GM10847 (cell line): ENCODE data around the gene BACH1.

Experiments used
- POLR2A ChIP-seq: IDR thresholded peaks from 2 replicates; pipeline ENCODE4 v1.6.1; 2011; ENCODE audit not compliant: insufficient read length; ENCODE audit errors: extremely low read depth

BACH1 gene

DNA sequence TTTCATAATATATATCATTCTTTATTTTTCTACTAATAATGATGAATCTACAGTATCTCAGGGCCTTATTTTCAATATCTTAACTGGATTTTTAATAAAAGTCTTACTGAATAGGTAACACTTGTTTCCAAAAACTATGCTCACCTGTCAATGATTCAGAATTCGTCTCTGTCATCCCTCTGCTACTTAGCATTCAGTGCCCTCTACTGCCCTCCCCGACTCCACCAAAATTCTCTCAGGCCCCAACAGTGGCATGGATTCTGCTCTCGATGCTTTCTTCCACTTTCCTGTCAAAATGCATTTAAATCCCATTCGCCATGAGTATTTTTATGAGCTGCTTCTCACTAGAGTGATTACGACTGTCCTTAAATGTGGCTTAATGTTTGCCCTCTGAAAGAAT lies 10.5 kb upstream of the BACH1 start:
- no peak for TF ChIP-seq POLR2A

DNA sequence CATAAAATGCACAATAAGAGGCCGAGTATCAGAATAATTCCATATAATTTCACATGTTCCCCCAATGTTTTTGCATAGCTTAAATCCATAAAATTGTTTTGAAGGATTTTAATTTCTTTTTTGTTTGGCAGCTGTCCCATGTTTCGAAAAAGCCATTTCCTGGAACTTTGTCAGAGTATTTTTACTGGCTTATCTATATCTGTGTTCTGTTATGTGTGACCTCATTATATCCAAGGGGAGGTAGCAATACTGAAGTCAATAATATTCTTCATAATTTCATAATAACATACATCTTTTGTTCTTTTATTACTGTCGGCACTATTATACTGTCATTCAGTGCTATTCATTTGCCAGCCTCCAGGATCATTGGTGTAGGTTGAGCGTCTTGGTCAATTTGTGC lies 9.4 kb upstream of the BACH1 start:
- TF ChIP-seq POLR2A, result no peak

DNA sequence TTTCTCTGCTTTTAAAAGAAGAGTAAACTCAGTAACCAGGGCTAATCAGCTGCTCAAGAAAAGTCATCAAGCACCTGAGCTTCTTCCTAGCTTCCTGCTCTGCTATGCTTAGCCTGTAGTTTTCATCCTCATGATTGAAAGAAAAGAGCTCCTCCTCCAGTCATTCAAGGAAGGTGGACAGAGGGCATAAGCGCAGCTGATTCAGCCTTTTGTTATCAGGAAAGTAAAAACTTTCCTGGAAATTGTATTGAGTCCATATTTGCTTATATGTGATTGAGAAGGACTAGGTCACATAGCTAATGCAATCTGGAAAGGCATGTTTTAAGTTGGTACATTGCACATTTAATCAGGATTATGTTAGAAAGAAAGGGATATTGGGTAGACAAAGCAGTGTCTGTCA lies 8.5 kb upstream of the BACH1 start:
- no peak for TF ChIP-seq POLR2A

DNA sequence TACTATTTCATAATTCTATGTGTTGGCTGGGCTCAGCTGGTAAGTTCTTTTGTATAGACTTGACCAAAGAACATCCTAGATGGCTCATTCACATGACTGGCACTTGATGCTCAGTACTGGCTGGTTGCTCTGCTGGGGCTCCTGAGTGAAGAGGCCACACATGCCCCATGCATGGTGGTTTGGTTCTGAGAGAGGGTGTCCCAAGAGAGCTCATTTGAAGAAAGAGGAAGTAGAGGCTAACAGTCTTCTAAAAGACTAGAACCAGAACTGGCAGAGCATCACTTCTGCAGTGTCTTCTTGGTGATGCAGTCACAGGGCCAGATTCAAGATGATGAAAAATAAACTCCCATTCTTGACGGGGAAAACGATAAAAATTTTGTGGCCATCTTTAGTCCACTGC lies 5.2 kb upstream of the BACH1 start:
- no peak for TF ChIP-seq POLR2A

DNA sequence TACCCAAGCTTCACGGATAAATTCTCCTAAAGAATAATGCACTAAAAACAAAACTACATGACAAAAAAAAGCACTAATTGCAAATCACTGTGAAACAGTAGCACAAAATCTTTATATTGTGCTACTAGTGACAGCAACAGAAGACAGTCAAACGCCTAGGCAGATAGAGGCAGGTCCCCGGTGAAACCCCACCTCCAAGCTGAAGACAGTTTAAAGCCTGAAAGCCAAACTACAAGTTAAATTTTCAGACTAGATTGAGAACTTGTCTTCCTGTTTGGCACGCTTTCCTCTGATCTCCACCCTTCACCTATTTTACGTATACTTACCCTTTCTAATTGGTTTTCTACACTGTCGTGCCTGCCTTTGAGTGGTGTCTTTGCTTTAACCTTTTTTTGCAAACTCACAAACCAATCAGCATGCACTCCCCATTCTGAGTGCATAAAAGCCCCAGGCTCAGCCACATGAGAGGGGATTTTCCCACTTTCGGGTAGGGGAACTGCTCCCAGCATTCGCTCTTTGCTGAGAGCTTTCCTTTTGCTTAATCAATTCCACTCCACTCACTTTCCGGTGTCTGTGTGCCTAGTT lies 3.6 kb upstream of the BACH1 start:
- no peak for TF ChIP-seq POLR2A

DNA sequence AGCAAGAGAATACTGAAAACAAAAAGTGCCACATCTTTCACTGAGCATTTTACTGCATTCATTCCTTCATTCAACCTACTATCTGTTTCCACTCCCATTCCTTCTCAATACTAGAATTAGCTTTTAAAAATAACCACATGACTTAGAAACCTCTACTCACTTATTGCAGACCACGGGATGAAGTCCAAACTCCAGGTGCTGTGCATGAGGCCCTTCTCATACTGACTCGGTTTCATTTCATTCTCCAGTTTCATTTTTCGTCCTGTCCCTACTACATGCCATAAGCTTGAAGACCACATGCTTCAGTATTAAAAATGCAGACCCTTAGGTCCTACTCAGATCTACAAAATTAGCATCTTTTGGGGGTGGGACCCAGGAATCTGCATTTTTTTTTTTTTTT lies 2.3 kb upstream of the BACH1 start:
- no peak for TF ChIP-seq POLR2A

DNA sequence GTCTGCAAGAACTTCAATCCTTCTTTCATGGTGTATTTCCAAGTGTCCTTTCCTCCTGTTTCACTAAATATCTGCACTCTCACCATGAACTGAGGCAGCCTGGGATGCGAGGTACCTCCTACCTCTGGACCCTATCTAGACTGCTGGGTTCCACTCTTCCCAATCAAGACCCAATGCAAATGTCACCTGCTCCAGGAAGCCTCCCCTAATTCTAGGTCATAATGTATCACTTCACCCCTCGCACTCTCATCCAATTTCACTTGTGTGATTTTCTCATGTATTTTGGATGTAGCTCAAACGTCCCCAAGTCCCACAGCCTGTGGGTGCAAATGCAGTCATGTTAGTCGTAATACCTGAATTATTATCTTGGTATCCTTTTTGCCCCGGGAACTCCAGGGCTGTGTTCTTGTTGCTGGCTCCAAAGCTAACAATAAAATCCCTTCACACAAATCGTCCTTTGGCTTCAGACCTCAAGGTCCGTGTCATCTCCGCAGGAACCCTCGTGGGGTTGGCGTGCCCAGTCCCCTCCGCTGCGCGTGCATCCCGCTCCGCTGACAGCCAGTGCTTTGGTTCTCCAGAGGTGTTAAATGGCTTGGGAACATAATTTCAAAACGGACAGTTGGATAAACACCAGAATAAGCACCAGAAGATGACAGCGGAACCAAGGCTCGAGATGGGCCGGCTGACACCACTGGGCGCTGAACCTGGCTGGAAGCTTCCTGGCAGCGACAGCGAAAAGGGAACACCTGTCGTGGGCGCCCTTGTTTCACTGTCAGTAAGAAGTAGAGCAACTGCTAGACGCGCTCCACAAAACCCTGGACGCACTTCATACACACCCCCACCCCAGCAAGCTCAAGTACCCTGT lies 1.0 kb upstream of the BACH1 start:
- TF ChIP-seq POLR2A, result no peak

DNA sequence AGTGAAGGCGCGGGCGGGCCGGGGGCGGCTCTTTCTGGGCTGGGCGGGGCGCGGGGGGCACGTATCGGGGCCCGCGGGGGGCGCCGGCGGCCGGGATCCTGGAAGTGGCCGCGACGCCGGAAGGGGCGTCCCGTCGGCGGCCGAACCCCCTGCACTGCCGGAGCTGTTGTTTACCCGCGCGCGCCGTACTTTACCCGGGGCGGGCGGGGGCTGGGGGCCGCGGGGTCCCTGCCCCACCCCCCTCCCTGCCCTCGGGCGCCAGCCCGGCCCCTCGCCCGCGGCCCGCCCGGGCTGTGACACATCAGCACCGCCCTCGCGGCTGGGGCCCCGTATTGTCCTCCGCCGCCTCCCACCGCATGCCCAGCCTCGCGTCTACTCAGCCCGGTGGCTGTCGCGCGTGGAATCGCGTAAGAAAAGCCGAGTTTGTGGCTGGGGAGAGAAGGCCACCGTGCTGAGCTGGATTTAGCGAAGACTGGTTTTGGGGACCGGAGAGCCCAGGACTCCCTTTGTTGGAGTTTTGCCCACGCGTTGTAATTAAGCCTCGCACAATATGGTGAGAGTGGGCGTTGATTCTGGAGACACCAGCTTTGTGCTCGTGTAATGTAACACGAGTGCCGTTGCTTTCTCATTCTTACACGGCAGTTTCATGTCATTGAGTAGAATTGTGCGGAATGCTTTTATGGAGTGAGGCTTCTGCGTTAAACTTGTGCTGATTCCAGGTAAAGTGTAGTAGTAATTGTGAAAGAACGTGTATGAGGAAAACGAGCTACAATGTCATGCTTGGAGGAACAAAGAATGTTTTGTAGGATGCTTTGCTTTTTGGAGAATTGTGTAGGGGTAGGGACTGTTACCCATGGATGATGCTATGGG lies 559 bp downstream of the BACH1 start:
- TF ChIP-seq POLR2A, result peak; percentile 17

DNA sequence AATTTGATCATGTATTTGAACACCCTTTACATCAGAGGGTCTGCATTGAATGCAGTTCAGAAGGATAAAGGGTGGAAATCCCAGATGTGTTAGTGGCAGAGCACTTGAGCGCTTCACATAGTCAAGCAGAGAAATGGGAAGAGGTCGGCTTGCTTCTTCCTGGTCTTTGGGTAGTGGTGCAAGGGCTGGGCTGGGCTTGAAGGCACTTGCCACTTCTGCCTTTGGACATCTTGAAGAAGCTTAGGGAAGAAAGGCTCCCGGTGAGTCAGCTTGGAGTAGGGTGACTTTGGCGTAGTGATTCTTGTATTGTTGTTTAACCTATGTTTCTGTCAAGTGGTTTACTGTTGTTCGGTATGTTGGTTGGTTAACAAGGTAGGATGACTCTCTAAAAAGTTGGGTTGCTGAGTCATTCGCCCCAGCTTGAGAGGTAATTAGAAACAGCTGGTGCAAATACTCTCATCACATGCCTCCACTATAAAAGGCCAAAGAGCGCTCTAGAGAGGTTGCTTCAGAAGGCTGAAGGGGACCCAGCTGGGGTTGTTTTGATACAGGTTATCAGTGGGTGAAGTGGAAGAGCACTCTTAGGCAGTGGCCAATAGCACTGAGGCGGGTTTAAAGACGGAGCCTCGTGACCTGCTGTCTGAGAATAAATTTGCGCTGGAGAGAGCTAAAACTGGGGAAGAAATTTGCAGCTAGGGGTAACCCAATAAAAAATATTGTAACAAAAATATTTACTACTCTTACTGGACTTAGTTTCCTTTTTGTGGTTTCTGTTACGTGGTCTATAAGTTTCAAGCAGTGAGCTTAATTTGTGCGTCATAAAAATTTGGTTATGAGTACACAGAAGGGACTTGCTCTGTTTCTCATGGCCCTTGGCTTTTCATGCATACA lies 1.4 kb downstream of the BACH1 start:
- no peak for TF ChIP-seq POLR2A

DNA sequence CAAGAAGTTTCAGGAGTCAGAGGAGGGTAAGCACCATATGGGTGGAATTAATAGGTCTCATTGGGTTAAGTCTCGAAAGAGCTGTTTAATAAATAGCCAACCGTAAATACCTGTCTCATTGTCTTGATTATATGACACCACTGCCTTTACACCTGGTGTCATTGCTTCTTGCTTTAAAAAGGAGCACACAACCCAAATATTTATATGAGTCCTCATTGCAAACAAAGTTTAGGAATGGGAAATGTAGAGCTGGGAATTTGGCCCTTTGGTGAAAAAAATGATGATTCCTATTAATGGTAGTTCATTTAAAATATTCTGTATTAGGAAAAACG lies 2.1 kb downstream of the BACH1 start:
- TF ChIP-seq POLR2A, result no peak

DNA sequence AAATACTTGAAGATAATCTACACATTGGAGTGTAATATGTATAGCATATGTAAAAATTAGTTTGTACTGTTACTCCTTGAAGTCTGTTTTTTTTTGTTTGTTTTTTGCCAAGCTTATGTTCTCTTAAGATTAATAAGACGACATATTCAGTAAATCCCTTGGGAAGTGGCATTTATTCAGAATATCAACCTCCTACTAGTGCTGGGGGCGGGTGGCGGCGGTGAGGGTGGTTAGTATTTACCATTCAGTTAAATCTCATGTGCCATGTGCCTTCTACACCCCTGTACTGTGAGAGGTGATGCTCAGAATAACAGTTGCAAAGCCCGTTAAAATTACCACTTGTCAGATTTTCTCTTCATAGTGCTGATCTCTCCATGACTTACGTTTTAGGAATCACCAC lies 3.0 kb downstream of the BACH1 start:
- no peak for TF ChIP-seq POLR2A

DNA sequence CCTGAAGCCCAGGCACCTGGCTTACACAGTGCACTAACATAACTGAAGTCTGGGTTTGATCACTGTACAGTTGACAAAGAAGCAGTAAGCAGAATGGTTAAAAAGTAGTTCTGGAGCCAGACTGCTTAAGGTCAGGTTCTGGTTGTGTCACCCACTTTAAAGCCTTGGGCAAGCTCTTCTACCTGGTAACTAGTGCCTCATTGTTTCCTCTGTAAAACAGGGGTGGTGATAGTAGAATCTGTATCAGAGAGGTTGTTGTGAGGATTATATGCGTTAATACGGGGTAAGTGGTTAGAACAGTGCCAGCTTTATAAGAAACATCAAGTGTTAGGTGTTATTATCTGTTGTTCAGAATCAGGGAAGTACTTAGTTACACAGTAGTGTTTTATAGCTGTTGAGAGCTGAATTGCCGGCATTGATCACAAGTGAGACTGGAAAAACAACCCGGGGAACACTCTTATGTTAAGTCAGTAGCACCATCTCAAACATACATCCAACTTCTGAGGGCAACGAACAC lies 3.7 kb downstream of the BACH1 start:
- TF ChIP-seq POLR2A, result no peak

DNA sequence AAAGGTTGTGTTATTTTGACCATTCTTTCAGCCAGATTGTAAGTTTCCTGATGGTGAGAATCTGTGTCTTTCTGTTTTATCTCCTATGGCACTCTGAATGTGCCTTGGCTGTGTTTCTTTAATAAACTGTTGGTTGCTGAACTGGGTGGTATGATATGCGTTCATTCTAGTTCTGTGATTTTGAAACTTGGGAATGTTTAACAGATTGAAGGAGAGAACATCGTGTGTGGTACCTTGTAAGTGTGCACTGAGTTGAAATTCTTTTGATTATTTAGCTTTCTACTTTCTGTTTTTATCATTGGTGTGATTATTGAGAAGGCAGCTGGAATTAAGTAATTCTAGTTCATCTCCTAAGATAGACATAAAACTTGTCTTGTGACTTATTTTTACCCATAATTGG lies 4.6 kb downstream of the BACH1 start:
- no peak for TF ChIP-seq POLR2A

DNA sequence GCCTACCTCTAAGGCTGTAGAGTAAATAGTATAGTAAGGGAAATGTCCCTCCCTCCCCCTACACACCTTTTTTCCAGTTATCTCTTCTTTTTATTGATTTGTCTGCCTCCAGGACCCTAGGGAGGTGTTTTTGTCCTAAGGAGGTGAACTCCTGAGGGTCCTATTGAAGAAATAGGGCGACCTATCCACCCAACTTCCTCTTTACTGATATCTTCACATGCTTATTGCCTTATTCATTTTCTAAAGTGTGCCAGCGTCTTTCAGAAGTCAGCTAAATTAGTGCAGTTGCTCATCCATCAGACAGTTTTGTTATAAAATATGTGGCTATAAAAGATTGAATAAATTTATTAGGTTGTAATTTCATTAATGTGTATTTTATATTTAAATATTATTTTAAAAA lies 5.9 kb downstream of the BACH1 start:
- no peak for TF ChIP-seq POLR2A

DNA sequence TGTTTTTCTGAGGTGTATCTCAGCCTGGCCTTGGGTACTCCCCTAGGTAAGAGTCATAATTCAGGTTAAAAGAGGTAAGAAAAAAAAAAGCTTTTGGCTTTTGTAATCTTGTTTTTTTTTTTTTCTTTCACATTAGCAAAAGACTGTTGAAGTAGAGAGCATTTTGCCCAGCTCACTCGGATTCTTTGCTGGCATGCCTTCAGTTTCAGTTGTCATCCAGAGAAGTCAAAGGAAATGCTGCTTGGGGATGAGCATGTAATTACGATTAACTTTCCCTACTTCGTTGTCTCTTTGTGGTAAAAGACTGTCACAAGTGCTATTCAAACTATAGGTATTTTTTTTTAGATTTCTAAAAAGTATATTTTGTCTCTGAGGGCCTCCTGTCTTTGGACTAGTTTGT lies 6.3 kb downstream of the BACH1 start:
- no peak for TF ChIP-seq POLR2A

DNA sequence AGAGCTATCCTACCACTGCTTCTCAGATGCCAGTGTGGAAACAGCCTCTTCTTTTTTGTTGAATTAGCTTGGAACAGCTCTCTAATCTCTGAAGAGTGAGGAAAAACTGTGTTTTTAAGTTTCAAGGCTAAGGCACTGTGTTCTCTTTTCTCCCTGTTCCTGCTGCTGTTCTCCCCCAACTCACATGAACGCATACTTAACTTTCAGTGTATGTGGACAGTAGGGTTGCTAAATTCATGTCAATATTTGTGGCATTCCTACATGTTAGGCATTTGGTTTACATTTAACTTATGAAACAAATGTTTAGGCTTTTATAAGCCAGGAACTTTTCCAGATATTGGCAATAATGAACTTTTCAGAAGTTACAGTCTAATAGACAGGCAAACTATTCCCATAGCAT lies 6.8 kb downstream of the BACH1 start:
- TF ChIP-seq POLR2A, result no peak

DNA sequence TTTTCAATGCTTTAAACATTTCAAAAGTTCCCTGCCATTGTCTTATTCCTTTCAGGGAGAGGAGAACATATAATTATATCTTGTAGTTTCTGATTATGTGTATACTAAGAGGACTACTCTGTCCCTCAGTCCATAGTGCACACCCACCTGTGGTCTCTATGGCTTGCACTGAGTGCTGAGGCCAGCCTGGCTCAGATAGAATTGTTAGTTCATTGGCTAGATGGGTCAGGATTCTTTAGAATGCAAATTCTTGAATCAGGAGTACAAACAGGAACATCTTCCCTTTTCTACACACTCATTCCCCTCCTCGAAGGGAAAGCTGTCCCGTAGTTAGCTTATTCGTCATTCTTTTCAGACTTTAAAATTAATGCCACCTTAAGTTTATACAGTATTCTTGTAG lies 8.2 kb downstream of the BACH1 start:
- no peak for TF ChIP-seq POLR2A
